Activated CD4-positive, alpha-beta T cell treated with anti-CD3 and anti-CD28 coated beads, Interleukin-2, Interleukin-4, amounts not matched to agents 100 ng/mL and 50 ng/mL, durations not matched to agents 16 hours and 8 hours (primary cell): ENCODE data around the gene MLLT10.

Experiments used
- DNase-seq: peaks from one replicate; pipeline ENCODE4 v3.0.0-alpha.2; 2020; ENCODE audit warnings: low spot score

MLLT10 gene

GRCh38 chr10:21533467-21534279 lies at the start of gene MLLT10:
Gene MLLT10, plus strand, starts transcription at chr10:21534232. Its CDS starts 413 bp downstream, at chr10:21534645.
- DNase-seq, result peak; percentile 95

- DNase-seq, result no peak
Observed at GRCh38 chr10:21487416-21488180, 46.4 kb upstream of the MLLT10 start.

- no peak for DNase-seq
Observed at GRCh38 chr10:21488246-21488956, 45.6 kb upstream of the MLLT10 start.

- no peak for DNase-seq
Observed at GRCh38 chr10:21488957-21489446, 45.0 kb upstream of the MLLT10 start.

GRCh38 chr10:21490028-21490710 lies 43.9 kb upstream of the MLLT10 start:
- DNase-seq, result no peak

- DNase-seq, result no peak
Observed at GRCh38 chr10:21490711-21491105, 43.3 kb upstream of the MLLT10 start.

- no peak for DNase-seq
Observed at GRCh38 chr10:21492421-21492820, 41.6 kb upstream of the MLLT10 start.

- DNase-seq, result no peak
Observed at GRCh38 chr10:21493784-21494183, 40.2 kb upstream of the MLLT10 start.

GRCh38 chr10:21494191-21495001 lies 39.6 kb upstream of the MLLT10 start:
- no peak for DNase-seq

GRCh38 chr10:21495002-21495751 lies 38.9 kb upstream of the MLLT10 start:
- DNase-seq, result no peak

- DNase-seq, result peak; percentile 85
Observed at GRCh38 chr10:21495752-21496342, 38.2 kb upstream of the MLLT10 start.

GRCh38 chr10:21496343-21497176 lies 37.5 kb upstream of the MLLT10 start:
- peak; percentile 58 for DNase-seq

- DNase-seq, result no peak
Observed at GRCh38 chr10:21497177-21497807, 36.7 kb upstream of the MLLT10 start.

GRCh38 chr10:21498377-21498776 lies 35.7 kb upstream of the MLLT10 start:
- no peak for DNase-seq

- no peak for DNase-seq
Observed at GRCh38 chr10:21498986-21499385, 35.0 kb upstream of the MLLT10 start.

- no peak for DNase-seq
Observed at GRCh38 chr10:21499701-21500577, 34.1 kb upstream of the MLLT10 start.

- no peak for DNase-seq
Observed at GRCh38 chr10:21500578-21500910, 33.5 kb upstream of the MLLT10 start.

- no peak for DNase-seq
Observed at GRCh38 chr10:21501091-21501490, 32.9 kb upstream of the MLLT10 start.
